Activated effector memory CD4-positive, alpha-beta T cell treated with Interleukin-2 at 50 U/mL for 16 hours (primary cell): ENCODE results near the gene ZNF428.
"Not testable (repeated sequence)": the region's sequence is repeated elsewhere in the genome, so short reads cannot be mapped to it uniquely, and the experiment has no call there.

Source experiments
- DNase-seq: peaks from one replicate; pipeline ENCODE4 v3.0.0-alpha.2; 2020

ZNF428 gene

DNA sequence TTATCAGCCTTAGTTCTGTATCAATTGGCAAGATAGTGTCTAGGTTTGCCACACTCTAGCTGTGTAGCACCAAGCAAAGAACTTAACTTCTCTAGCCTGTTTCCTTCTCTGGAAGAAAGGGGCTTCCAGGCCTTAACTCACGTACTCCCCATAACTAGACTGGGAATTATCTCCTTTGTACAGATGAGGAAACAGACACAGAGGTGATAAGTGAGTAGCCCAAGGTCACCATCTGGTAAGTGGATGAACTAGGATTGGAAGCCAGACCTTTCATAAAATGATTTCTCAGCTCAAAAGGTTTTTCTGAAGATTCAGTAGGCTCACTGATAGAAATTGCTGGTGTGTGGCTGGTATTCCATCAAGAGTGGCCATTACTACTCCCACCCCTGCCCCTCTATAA is 3.1 kb downstream of the ZNF428 start:
- no peak for DNase-seq

GRCh38 chr19:43612374-43612773 is 7.1 kb downstream of the ZNF428 start:
- no peak for DNase-seq

DNA sequence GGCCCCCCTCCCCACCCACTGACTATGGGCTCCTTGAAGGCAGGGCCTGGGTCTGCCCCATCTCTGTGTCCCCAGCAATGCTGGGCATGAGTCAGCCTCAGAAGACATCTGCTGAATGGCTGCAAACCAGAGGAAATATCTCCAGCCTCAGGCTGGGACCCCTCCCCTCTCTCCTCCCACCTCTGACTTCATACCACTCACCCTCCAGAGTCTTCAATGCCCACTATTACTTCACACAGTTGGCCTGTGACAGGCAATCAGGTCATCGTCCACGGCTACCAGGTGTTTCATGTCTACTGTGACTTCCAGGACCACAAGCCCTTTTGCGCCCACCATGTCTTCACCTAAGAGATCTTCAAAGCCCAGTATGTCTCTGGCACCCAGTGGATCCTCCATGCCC is 7.6 kb downstream of the ZNF428 start, which contains the start of gene SRRM5:
Gene SRRM5 (plus strand): TSS at position 301 of the 400 bp plus-strand sequence. CDS start 34 bp downstream, at position 335.
- DNase-seq: no peak

DNA sequence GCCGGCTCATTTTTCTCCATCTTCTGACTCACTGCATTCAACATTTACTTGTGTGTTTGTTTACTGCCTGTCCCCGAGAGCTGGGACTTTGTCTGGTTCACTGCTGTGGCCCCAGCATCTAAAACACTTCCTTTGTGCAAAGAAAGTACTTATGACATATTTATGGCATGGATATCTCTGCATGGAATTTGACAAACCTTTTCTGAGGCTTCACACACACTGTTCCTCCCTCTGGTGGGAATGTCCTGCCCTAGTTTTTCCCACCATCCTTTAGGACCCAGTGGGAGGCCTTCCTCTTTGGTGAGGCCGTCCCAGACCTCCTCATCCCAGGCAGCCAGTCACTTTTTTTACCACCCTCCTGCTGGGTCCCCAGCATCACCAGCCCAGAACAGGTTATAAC is 8.9 kb downstream of the ZNF428 start:
- DNase-seq: no peak

- DNase-seq: no peak
Observed at GRCh38 chr19:43609872-43610271, 9.6 kb downstream of the ZNF428 start.

DNA sequence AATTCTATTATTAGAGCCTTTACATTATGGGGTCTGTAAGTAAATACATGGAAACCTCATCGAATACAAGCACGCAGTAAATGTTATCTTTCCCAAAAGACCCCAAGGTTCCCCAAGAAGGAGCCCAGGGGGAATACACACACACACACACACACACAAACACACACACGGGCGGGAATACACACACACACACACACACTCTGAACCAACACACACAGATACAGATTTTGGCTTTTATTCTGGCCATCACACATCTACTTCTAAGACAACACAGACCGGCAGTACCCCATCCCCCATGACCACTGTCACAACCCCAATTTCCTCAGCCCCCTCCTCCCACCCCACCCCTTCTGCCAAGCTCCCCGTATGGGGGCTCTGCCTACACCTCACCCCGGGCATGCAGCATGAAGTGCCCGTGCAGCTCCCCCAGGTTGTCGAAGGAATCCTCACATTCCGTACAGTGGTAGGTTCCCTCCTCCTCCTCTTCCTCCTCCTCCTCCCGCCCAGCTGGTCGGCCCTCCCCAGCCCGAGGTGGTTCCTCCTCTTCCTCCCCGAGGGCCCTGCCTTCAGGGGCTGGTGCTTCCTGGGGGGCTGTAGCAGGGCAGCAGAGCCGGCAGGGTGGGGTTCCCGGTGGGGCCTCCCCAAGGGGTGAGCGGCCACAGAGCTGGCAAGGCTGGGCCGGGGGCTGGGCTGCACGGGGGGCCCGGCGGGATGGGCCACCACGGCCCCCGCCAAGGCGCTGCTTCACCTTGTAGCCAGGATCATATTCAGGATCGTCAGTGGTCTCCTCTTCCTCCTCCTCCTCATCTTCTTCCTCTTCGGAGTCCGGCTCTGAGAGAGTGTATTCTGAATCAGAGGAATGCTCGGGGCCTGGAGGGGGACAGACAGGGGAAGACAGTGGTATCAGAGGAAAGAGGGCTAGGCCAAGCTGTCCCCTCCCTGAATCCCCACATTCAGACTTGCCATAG is 11.9 kb downstream of the ZNF428 start:
- DNase-seq: no peak

DNA sequence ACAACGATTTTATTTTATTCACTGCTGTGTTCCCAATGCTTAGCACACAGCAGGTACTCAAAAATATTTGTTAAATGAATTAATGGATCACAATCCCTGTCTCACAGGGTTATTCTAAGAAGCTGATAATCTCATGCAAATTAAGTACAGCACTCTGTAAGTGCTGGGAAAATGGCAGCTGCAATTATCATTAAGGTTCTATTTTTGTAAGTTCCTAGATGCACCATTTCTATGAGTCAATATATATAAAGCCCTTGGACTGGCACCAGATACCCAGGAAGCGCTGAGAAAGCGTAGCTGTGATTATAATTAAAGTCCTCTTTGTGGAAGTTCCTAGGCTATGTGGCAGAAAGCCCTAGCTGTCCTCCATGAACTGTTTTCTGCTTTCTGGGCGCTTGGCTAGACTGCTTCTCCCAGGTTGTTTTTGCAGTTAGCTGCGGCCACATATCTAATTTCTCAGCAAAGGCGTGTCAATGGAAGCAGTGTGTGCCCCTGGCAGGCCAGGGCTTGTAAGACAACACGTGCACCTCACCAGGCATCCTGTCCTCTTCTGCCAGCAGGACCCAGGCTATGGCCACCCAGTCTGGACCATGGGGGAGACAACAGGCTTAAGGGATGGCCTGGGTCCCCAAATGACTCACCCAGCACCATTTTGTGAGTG is 12.7 kb downstream of the ZNF428 start:
- DNase-seq: no peak

DNA sequence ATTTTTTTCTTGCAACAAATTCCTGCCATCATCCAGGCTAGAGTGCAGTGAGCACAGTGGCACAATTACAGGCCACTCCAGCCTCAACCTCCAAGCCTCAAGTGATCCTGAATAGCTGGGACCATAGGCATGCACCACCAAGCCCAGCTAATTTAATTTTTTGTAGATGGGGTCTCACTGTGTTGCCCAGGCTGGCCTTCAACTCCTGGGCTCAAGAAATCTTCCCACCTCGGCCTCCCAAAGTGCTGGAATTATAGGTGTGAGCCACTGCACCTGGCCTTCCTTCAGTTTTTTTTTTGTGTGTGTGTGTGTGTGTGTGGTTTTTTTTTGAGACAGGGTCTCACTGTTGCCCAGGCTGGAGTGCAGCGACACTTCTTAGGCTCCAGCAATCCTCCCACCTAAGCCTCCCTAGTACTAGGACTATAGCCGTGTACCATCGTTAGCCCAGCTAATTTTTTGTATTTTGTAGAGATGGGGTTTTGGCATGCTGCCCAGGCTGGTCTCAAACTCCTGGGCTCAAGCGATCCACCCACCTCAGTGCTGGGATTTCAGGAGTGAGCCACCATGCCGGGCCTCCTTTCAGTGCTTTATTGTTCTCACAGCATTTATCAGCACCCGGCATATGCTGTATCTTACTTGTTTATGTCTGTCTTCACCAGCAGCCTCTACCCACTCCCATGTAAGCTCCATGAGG is 13.4 kb downstream of the ZNF428 start:
- no peak for DNase-seq

- not testable (repeated sequence) for DNase-seq
Observed at GRCh38 chr19:43600326-43600725, 19.1 kb downstream of the ZNF428 start.

DNA sequence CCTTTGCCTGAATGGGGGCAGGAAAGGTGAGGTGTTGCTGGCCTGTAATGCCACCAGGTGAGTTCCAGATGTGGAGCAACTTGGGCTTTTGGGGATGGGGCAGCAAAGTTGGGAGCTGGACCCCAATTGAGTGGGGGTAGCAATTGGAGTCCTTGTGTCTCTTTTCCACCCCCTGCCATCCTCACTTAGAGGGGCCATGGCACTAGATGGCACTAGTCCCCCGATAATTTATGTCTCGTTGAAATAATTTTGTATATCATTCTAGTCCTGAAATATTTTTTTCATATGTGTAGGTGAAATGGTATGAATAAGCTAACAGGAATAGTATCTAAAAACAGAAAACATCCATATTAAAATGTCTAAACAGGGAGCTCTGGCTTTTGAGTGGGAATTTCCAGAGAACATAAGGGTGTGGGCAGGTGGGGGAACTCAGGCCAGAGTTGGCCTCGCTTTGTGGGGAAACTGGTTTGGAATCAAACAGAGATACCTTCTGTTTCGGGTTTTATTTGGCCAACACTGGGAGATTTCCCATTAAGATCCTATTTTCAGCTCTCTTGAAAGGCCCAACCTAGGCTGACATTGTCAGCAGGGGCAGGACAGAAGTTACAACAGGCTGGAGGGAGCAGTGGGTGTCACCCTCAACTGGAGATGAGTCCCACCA is 19.7 kb downstream of the ZNF428 start:
- no peak for DNase-seq

DNA sequence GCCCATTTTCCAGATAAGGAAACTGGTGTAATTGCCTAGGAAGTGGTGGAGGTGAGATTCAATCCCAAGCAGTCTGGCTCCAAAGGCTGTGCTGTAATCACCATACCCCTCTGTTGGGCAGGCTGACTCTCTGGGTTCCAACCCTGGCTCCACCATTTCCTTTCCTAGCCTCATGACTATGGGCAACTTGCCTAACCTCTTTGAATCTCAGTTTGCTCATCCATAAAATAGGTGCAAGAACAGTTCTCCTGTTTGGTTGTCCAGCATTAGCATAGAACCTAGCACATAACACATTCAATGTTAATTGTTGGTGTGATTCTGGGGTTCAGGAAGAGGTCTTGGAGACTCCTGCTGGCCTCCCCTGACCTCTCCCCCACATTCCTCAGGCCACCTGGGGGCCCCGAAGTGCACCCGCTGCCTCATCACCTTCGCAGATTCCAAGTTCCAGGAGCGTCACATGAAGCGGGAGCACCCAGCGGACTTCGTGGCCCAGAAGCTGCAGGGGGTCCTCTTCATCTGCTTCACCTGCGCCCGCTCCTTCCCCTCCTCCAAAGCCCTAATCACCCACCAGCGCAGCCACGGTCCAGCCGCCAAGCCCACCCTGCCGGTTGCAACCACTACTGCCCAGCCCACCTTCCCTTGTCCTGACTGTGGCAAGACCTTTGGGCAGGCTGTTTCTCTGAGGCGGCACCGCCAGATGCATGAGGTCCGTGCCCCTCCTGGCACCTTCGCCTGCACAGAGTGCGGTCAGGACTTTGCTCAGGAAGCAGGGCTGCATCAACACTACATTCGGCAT is 20.8 kb downstream of the ZNF428 start:
- no peak for DNase-seq

- DNase-seq: no peak
Observed at GRCh38 chr19:43597876-43598275, 21.6 kb downstream of the ZNF428 start.

- DNase-seq: no peak
Observed at GRCh38 chr19:43596842-43597461, 22.5 kb downstream of the ZNF428 start.

- peak; percentile 99 for DNase-seq
Observed at GRCh38 chr19:43595999-43596841, 23.2 kb downstream of the ZNF428 start, which contains the start of the genes IRGQ and ZNF576. TSS of gene IRGQ (minus strand) at chr19:43596134. CDS start at chr19:43595338, 796 bp downstream. TSS of gene ZNF576 (plus strand) at chr19:43596595. CDS start at chr19:43597109, 514 bp downstream.

GRCh38 chr19:43595605-43595998 is 23.8 kb downstream of the ZNF428 start:
- DNase-seq: peak; percentile 9

- DNase-seq: peak; percentile 65
Observed at GRCh38 chr19:43594710-43595604, 24.5 kb downstream of the ZNF428 start.

GRCh38 chr19:43594081-43594697 is 25.2 kb downstream of the ZNF428 start:
- DNase-seq: no peak

- no peak for DNase-seq
Observed at GRCh38 chr19:43592800-43593350, 26.6 kb downstream of the ZNF428 start.
